Measurements from ENCODE around the gene SENP1. TPM values are rescaled to one million over a fixed set of nuclear protein-coding genes. Genes with fewer than 3 reads are reported as not detected.
A peak's percentile ranks its signal among the peaks of the same experiment; 100 is the strongest.

The SENP1 gene
- total RNA-seq, 4 donors from 2014 or later = 7.8 to 19.1 (median 16.5) TPM

DNA sequence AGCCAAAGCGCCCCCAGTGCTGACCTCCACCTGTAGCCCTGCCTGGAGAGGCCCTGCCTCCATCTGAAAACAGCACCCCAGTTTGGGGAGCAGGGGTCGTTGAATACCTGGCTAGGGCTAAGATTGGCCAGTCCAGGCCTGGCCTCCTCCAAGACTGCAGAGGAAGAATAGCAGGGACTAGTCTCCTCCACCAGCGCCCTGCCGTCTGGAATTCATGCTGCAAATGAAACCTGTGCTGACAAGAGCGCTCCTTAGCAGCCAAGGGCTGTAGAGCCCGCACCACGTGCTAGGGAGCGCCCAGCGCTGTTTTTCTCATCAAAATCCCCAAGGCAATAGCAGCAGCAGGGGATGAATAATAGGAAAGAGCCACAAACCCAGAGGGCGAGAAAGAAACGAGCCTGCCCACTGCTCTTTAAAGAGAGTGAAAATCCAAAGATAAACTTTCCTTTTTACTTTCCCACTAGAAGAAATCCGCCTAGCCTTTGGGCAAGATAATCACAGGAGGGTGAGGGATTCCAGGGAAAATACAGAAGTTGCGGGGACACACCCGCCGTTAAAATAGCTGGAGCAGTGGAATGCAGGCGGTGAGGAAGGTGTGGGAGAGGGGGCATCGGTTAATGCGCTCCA is 104.9 kb downstream of the SENP1 start:
- H3K36me3 ChIP-seq = no peaks in the 10 kb centered on the region
- TF ChIP-seq, protein P1, sequence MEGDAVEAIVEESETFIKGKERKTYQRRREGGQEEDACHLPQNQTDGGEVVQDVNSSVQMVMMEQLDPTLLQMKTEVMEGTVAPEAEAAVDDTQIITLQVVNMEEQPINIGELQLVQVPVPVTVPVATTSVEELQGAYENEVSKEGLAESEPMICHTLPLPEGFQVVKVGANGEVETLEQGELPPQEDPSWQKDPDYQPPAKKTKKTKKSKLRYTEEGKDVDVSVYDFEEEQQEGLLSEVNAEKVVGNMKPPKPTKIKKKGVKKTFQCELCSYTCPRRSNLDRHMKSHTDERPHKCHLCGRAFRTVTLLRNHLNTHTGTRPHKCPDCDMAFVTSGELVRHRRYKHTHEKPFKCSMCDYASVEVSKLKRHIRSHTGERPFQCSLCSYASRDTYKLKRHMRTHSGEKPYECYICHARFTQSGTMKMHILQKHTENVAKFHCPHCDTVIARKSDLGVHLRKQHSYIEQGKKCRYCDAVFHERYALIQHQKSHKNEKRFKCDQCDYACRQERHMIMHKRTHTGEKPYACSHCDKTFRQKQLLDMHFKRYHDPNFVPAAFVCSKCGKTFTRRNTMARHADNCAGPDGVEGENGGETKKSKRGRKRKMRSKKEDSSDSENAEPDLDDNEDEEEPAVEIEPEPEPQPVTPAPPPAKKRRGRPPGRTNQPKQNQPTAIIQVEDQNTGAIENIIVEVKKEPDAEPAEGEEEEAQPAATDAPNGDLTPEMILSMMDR (IDR thresholded peaks at IDR 0.05) = no peak
- no peak for TF ChIP-seq POLR2A (IDR thresholded peaks at IDR 0.05)
- H3K4me3 ChIP-seq = peak overlapping the region; percentile 27 to 69 (median 45)
- peaks cover 31 to 55% (median 41%) of the 10 kb centered on the region in 3 donors for H3K4me1 ChIP-seq
- WGBS, 2 donors = 6 to 7% methylated on average over 15 to 18 of the region's 18 CpGs
- H3K27me3 ChIP-seq = peaks cover 14 to 98% (median 29%) of the 10 kb centered on the region in 4 donors
- H3K27ac ChIP-seq = peak overlapping the region in 3 of 4 donors; percentile 48 to 64 (median 49)
- no peak for DNase-seq
- H3K9me3 ChIP-seq = no peaks in the 10 kb centered on the region
- intact Hi-C loops (cut with DNase I) = no loop called here

DNA sequence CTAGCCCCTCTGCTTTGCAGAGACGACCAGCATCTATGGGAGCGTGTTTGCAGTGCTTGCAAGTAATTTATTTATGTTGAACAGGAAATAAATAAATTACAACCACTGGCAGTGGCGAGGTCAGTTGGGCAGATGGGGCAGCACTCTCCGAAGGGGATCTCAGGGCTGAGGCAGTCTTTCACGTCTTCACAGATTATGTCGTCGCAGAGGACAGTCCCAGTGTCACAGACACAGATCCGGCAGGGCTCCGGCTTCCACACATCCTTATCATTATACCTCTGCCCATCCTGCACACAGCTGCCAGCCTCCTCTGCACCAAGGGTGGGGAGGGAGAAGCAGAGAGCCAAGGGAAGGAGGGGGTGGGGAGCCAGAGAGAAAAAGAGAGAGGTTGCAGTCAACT is 106.1 kb downstream of the SENP1 start:
- WGBS, 2 donors = 65 to 70% methylated on average over 8 of the region's 9 CpGs
- H3K27ac ChIP-seq = no peak overlapping the region
- TF ChIP-seq POLR2A (IDR thresholded peaks at IDR 0.05) = no peak
- TF ChIP-seq, protein P1 (IDR thresholded peaks at IDR 0.05) = no peak
- no peak overlapping the region for H3K4me3 ChIP-seq
- H3K36me3 ChIP-seq = no peaks in the 10 kb centered on the region
- intact Hi-C loops (cut with DNase I) = no loop called here
- peaks cover 31 to 56% (median 41%) of the 10 kb centered on the region in 3 donors for H3K4me1 ChIP-seq
- DNase-seq = no peak
- peaks cover 10 to 98% (median 23%) of the 10 kb centered on the region in 4 donors for H3K27me3 ChIP-seq
- no peaks in the 10 kb centered on the region for H3K9me3 ChIP-seq

- H3K4me1 ChIP-seq = peaks cover 9 to 31% (median 17%) of the 10 kb centered on the region in 3 donors
- intact Hi-C loops (cut with DNase I) = no loop called here
- no peak for TF ChIP-seq POLR2A (IDR thresholded peaks at IDR 0.05)
- TF ChIP-seq, protein P1 (IDR thresholded peaks at IDR 0.05) = no peak
- no peak overlapping the region for H3K4me3 ChIP-seq
- 56 to 62% methylated on average over 2 to 3 of the region's 3 CpGs for WGBS, 2 donors
- no peaks in the 10 kb centered on the region for H3K9me3 ChIP-seq
- DNase-seq = no peak
- no peaks in the 10 kb centered on the region for H3K36me3 ChIP-seq
- no peak overlapping the region for H3K27ac ChIP-seq
- H3K27me3 ChIP-seq = peaks cover 3 to 93% (median 5%) of the 10 kb centered on the region in 4 donors
Measured at GRCh38 chr12:47997321-47997720, 108.6 kb downstream of the SENP1 start.

DNA sequence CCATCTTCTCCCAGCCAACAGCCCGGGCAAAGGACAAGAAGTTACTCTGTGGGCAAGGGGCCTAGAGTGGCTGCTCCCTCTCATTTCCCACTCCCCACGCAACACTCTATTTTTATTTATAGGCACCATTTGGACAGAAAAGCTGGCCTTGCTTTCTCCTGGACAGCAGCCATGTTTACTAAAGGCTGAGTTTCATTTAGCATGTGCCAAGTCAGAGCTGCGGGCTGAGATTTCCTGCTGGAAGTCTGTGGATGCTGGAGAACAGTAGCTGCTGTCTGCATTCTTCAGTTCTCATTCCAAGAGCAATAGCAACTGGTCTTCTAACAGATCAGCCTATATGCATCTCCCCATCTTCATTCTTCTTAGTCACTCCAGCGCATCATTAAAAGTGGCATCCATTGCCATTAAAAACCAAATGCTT is 109.9 kb downstream of the SENP1 start:
- Histone ChIP-seq H3K9me3 (no peaks in the 10 kb centered on the region), H3K4me3 (no peak overlapping the region), H3K36me3 (no peaks in the 10 kb centered on the region), H3K27me3 (peaks cover 0 to 90% (median 0%) of the 10 kb centered on the region in 4 donors), H3K4me1 (peaks cover 0 to 31% (median 3%) of the 10 kb centered on the region in 3 donors), H3K27ac (no peak overlapping the region)
- TF ChIP-seq, protein P1 (IDR thresholded peaks at IDR 0.05) = no peak
- no peak for TF ChIP-seq POLR2A (IDR thresholded peaks at IDR 0.05)
- intact Hi-C loops (cut with DNase I) = no loop called here
- no peak for DNase-seq
- WGBS, 2 donors = 38 to 56% methylated on average over 4 of the region's 4 CpGs

- TF ChIP-seq POLR2A (IDR thresholded peaks at IDR 0.05) = no peak
- TF ChIP-seq, protein P1 (IDR thresholded peaks at IDR 0.05) = no peak
- Histone ChIP-seq H3K9me3 (no peaks in the 10 kb centered on the region), H3K4me1 (peaks cover 0 to 26% (median 0%) of the 10 kb centered on the region in 3 donors), H3K27me3 (peaks cover 0 to 65% (median 0%) of the 10 kb centered on the region in 4 donors), H3K27ac (no peak overlapping the region), H3K4me3 (no peak overlapping the region), H3K36me3 (no peaks in the 10 kb centered on the region)
- intact Hi-C loops (cut with DNase I) = no loop called here
- WGBS, 2 donors = 71 to 100% methylated on average over 1 to 5 of the region's 5 CpGs
- DNase-seq = no peak
Measured at GRCh38 chr12:47993491-47993890, 112.4 kb downstream of the SENP1 start.

Small RNAs within 50 kb of the gene (small RNA-seq; reads per million reads assigned to genes)
- gene MIR6505 (0 to 0.30 (median 0.07) reads per million in 4 donors), gene RNU6-1203P (0 reads per million in 4 donors)

Other genes with a start within 250 kb of the SENP1 start
- 10 to 100 TPM; 16.6 to 25.0 (median 21.3) TPM for gene VDR, start 201.1 kb downstream of the SENP1 start, total RNA-seq
- 10 to 100 TPM; 24.1 to 92.7 (median 63.5) TPM for gene TMEM106C, start 142.5 kb downstream of the SENP1 start, total RNA-seq
- not detected for gene COL2A1, start 101.6 kb downstream of the SENP1 start, total RNA-seq
- gene PFKM, start 13.3 kb upstream of the SENP1 start, total RNA-seq = 10 to 100 TPM; 13.0 to 40.9 (median 33.3) TPM
- gene ASB8, start 51.4 kb upstream of the SENP1 start, total RNA-seq = 10 to 100 TPM; 13.2 to 28.2 (median 24.8) TPM
- gene CCDC184, start 77.6 kb upstream of the SENP1 start, total RNA-seq = 1 to 10 TPM in 1 of 4 donors, under 1 TPM in 3; 0.18 to 1.2 (median 0.65) TPM
- not detected for gene OR10AD1, start 97.2 kb upstream of the SENP1 start, total RNA-seq
- 10 to 100 TPM in 2 of 4 donors, 1 to 10 TPM in 2; 7.1 to 17.9 (median 10.0) TPM for gene ZNF641, start 244.8 kb upstream of the SENP1 start, total RNA-seq